GM19463 (cell line): ENCODE results near the gene AFF3.

Experiments
- ATAC-seq: cut with Tn5 transposase; IDR thresholded peaks from one replicate; pipeline ENCODE4 v1.9.1; 2021; ENCODE audit warnings: mild to moderate bottlenecking, moderate library complexity; ENCODE audit not compliant: unreplicated experiment

AFF3 gene

GRCh38 chr2:99652862-99653261, 489.5 kb downstream of the AFF3 start:
- ATAC-seq = no peak

- no peak for ATAC-seq
Observed at GRCh38 chr2:99651930-99652670, 490.3 kb downstream of the AFF3 start.

GRCh38 chr2:99648906-99649789, 493.2 kb downstream of the AFF3 start:
- no peak for ATAC-seq

GRCh38 chr2:99648178-99648844, 494.1 kb downstream of the AFF3 start:
- no peak for ATAC-seq

GRCh38 chr2:99645960-99646359, 496.4 kb downstream of the AFF3 start:
- ATAC-seq = no peak

GRCh38 chr2:99644419-99644787, 498.0 kb downstream of the AFF3 start:
- no peak for ATAC-seq

- ATAC-seq = no peak
Observed at GRCh38 chr2:99643787-99644418, 498.5 kb downstream of the AFF3 start.

- no peak for ATAC-seq
Observed at GRCh38 chr2:99641999-99642398, 500.4 kb downstream of the AFF3 start.

- no peak for ATAC-seq
Observed at GRCh38 chr2:99640635-99641151, 501.7 kb downstream of the AFF3 start.

GRCh38 chr2:99638791-99639190, 503.6 kb downstream of the AFF3 start:
- ATAC-seq = no peak

- no peak for ATAC-seq
Observed at GRCh38 chr2:99637159-99637697, 505.2 kb downstream of the AFF3 start.

GRCh38 chr2:99636144-99637034, 506.0 kb downstream of the AFF3 start:
- ATAC-seq = no peak

- ATAC-seq = no peak
Observed at GRCh38 chr2:99635710-99636109, 506.7 kb downstream of the AFF3 start.

- no peak for ATAC-seq
Observed at GRCh38 chr2:99634234-99634633, 508.2 kb downstream of the AFF3 start.

GRCh38 chr2:99631700-99632099, 510.7 kb downstream of the AFF3 start:
- ATAC-seq = no peak

- no peak for ATAC-seq
Observed at GRCh38 chr2:99629320-99629719, 513.1 kb downstream of the AFF3 start.

- ATAC-seq = no peak
Observed at GRCh38 chr2:99626158-99626557, 516.2 kb downstream of the AFF3 start.

- ATAC-seq = no peak
Observed at GRCh38 chr2:99624677-99625076, 517.7 kb downstream of the AFF3 start.

GRCh38 chr2:99623613-99624012, 518.8 kb downstream of the AFF3 start:
- ATAC-seq = no peak

- no peak for ATAC-seq
Observed at GRCh38 chr2:99623035-99623434, 519.4 kb downstream of the AFF3 start.
